Left ventricle myocardium inferior (tissue), 1 donor: ENCODE results near the gene PXDN. TPM values are rescaled to one million over a fixed set of nuclear protein-coding genes. Genes with fewer than 3 reads are reported as not detected.
"Not testable (repeated sequence)": the region's sequence is repeated elsewhere in the genome, so short reads cannot be mapped to it uniquely, and the experiment has no call there.

Experiments
- DNase-seq: peaks from one replicate; pipeline ENCODE4 v3.0.0-alpha.2; 2020
- H3K27ac ChIP-seq: fragments of 200-600 bp; replicated peaks from 2 replicates; pipeline ENCODE4 v1.8.0; 2021
- H3K27me3 ChIP-seq: fragments of 200-600 bp; 2 replicates; pipeline ENCODE4 v1.8.0; 2021; ENCODE audit warnings: low read depth
- H3K36me3 ChIP-seq: fragments of 200-600 bp; 2 replicates; pipeline ENCODE4 v1.8.0; 2021
- H3K4me1 ChIP-seq: fragments of 200-600 bp; 2 replicates; pipeline ENCODE4 v1.8.0; 2021
- H3K4me3 ChIP-seq: fragments of 200-600 bp; 2 replicates; pipeline ENCODE4 v1.8.0; 2021; ENCODE audit warnings: mild to moderate bottlenecking, moderate library complexity
- H3K9me3 ChIP-seq: fragments of 200-600 bp; replicated peaks from 2 replicates; pipeline ENCODE4 v1.8.0; 2021
- intact Hi-C: fragments of 100-400 bp; cut with micrococcal nuclease; formaldehyde crosslinking; loops from one replicate; pipeline ENCODE4 v1.11.0; 2022
- total RNA-seq: library from RNA; stranded (reverse); fragmentation: NEBNext Ultra II Directional; extraction: Animal tissue kit (Norgen Biotek cat#: 25700); gene quantifications from one replicate; pipeline ENCODE4 v1.2.1, GENCODE V29; 2021
- TF ChIP-seq, protein P1 (sequence below): fragments of 200-600 bp; IDR thresholded peaks from 2 replicates; pipeline ENCODE4 v1.8.0; 2021; ENCODE audit warnings: antibody characterized with exemption, mild to moderate bottlenecking, borderline replicate concordance
- donor health status: DM: no; HTN: yes; CAD: no; lungs with severe emphysema.

Gene PXDN
- total RNA-seq, 1 donor from 2014 or later: 15.7 TPM

DNA sequence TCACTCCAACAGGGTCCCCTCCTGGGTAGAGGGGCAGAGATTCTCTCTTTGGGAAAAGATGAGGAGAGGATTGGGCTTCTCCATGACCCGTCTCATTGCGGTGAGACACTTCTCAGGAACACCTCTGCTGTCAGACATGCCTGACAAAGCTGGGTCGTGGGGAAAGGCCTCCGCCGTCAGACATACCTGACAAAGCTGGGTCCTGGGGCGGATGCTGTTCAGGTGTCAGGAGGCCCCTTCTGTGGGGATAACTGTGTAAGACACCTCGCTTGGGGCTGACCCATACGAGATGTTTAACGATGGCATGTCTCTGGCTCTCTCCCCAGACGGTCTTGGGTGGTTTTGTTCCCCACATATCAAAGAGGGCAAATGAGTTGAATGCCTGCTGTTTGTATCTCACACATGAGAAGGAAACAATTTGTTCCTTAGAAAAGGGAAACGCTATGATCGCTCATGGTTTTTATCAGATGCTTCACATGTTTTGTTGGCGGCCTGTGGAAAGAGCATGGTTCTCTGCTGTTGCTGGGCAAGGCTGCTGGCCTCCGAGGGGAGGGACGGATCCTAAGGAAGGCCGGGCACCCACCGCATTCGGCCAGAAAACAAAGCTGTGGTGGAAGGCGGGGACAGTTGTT is 40.8 kb upstream of the PXDN start:
- TF ChIP-seq, protein P1, sequence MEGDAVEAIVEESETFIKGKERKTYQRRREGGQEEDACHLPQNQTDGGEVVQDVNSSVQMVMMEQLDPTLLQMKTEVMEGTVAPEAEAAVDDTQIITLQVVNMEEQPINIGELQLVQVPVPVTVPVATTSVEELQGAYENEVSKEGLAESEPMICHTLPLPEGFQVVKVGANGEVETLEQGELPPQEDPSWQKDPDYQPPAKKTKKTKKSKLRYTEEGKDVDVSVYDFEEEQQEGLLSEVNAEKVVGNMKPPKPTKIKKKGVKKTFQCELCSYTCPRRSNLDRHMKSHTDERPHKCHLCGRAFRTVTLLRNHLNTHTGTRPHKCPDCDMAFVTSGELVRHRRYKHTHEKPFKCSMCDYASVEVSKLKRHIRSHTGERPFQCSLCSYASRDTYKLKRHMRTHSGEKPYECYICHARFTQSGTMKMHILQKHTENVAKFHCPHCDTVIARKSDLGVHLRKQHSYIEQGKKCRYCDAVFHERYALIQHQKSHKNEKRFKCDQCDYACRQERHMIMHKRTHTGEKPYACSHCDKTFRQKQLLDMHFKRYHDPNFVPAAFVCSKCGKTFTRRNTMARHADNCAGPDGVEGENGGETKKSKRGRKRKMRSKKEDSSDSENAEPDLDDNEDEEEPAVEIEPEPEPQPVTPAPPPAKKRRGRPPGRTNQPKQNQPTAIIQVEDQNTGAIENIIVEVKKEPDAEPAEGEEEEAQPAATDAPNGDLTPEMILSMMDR: no peak
- no peak for DNase-seq

DNA sequence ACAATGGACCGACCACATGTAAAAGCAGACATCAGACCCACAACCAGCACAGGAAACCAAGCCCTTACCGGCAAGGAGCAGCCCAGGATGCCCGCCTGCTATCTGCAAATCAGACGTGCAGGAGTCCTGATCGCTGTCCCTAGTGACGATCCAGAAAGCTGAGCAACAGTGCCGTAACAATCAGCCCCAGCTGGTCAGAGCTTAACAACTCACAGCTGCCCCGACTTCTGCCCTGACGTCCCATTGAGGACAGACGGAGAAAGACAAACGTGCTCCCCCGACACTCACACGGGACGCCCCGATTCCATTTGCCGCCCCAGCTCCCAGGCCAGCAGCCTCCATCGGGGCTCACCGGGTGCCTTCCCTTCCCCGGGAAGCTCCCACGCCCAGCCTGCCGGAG is 39.8 kb upstream of the PXDN start:
- DNase-seq: no peak
- no peaks in the 10 kb centered on the region for H3K9me3 ChIP-seq
- peaks cover 72% of the 10 kb centered on the region for H3K27me3 ChIP-seq
- TF ChIP-seq, protein P1: no peak
- H3K36me3 ChIP-seq: no peaks in the 10 kb centered on the region
- no peaks in the 10 kb centered on the region for H3K4me1 ChIP-seq
- intact Hi-C loops: no loop called here
- H3K27ac ChIP-seq: no peak overlapping the region
- no peak overlapping the region for H3K4me3 ChIP-seq

More for the DNA sequence above, 40.8 kb upstream of the PXDN start:
- Histone ChIP-seq H3K36me3 (no peaks in the 10 kb centered on the region), H3K4me1 (no peaks in the 10 kb centered on the region), H3K4me3 (no peak overlapping the region), H3K27ac (no peak overlapping the region), H3K9me3 (no peaks in the 10 kb centered on the region), H3K27me3 (peaks cover 77% of the 10 kb centered on the region)
- intact Hi-C loops: no loop called here

DNA sequence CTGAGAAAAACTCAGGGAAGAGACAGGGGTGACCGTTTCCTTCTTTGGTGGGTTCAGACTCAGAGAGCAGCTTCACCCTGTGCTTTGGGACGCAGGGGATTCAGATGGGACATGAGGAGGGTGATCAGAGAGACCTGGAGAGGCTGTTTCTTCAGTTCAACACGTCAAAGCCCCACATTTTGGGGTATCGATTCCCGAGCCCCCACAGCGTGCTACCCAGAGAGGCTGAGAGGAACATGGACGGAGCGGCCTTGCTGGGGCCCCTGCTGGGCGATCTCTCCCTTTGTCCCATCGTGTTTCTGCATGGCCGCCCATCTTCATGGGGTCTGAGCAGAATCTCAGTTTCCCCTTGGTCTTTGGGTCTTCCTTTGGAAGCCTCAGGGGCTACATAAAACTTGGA is 38.2 kb upstream of the PXDN start:
- Histone ChIP-seq H3K9me3 (no peaks in the 10 kb centered on the region), H3K36me3 (no peaks in the 10 kb centered on the region)

DNA sequence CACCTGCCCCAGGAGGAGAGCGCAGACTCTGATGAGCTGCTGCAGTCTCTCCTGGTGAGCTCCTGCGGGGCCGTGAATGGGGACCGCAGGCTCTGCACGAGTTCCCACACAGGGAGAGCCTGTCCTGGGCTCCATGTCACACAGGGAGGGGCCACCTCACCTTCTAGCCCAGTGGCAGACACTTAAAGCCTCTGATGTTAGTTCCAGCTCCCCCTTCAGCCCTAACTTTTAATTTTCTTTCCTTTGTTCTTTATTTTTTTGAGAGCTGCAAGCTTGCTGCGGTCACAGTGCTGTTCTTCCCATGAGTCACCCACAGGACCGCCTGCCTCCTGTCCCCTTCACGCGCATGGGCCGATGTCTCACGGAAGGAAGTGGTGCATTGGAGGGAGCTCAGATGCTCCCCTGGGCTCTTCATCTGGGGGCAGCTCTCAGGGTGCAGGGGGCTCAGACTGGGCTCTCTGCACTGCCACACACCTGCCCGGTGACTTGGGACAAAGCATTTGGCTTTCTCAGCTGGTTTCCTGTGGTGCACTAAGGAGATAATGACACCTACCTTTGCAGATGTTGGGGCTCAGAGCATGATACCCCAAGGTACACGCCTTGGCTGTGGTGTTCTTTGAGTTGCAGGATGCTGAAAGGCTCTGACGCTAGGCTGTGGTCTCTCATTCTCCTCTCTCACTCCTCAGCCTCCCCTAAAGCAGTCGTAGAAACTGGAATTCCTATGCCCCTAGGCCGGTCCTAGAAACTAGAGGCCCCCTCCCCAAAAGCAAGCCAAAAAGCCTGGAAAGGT is 37.2 kb upstream of the PXDN start:
- intact Hi-C loops: no loop called here
- no peak for DNase-seq
- no peaks in the 10 kb centered on the region for H3K9me3 ChIP-seq
- no peak overlapping the region for H3K4me3 ChIP-seq
- H3K4me1 ChIP-seq: no peaks in the 10 kb centered on the region
- peaks cover 71% of the 10 kb centered on the region for H3K27me3 ChIP-seq
- H3K36me3 ChIP-seq: no peaks in the 10 kb centered on the region
- TF ChIP-seq, protein P1: no peak
- no peak overlapping the region for H3K27ac ChIP-seq

More for the DNA sequence above, 38.2 kb upstream of the PXDN start:
- Histone ChIP-seq H3K4me3 (no peak overlapping the region), H3K4me1 (no peaks in the 10 kb centered on the region), H3K27ac (no peak overlapping the region), H3K27me3 (peaks cover 68% of the 10 kb centered on the region)
- intact Hi-C loops: no loop called here
- DNase-seq: no peak
- TF ChIP-seq, protein P1: no peak

DNA sequence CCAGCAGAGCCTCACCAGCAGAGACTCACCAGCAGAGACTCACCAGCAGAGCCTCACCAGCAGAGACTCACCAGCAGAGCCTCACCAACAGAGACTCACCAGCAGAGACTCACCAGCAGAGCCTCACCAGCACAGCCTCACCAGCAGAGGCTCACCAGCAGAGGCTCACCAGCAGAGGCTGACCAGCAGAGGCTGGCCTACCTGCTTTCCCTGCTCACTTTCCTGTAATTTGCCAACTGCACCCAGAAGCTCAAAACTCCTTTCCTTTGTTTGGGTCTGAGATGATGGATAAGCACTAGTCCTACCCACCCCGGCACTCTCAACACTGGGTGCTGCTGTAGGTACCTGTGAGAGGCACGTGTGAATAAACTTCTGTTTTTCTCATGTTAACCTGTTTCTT is 36.4 kb upstream of the PXDN start:
- TF ChIP-seq, protein P1: no peak
- Histone ChIP-seq H3K4me3 (no peak overlapping the region), H3K9me3 (no peaks in the 10 kb centered on the region), H3K27me3 (peaks cover 76% of the 10 kb centered on the region), H3K36me3 (no peaks in the 10 kb centered on the region), H3K4me1 (no peaks in the 10 kb centered on the region), H3K27ac (no peak overlapping the region)
- no peak for DNase-seq
- intact Hi-C loops: no loop called here

DNA sequence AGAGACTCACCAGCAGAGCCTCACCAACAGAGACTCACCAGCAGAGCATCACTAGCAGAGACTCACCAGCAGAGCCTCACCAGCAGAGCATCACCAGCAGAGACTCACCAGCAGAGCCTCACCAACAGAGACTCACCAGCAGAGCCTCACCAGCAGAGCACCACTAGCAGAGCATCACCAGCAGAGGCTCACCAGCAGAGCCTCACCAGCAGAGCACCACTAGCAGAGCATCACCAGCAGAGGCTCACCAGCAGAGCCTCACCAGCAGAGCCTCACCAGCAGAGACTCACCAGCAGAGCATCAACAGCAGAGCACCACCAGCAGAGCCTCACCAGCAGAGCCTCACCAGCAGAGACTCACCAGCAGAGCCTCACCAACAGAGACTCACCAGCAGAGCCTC is 35.7 kb upstream of the PXDN start:
- H3K9me3 ChIP-seq, H3K4me1 ChIP-seq, H3K27ac ChIP-seq, H3K36me3 ChIP-seq, intact Hi-C loops, DNase-seq, H3K4me3 ChIP-seq: not testable (repeated sequence)
- peaks cover 78% of the 10 kb centered on the region for H3K27me3 ChIP-seq
